DND-41 (cell line): Measurements from ENCODE around the gene EEFSEC.

Experiments used
- ATAC-seq: fragments of 200-7000 bp; cut with Tn5 transposase; 3 replicates; pipeline ENCODE4 v1.9.1; 2021; ENCODE audit warnings: low read depth; ENCODE audit not compliant: insufficient read depth
- DNase-seq: peaks from one replicate; pipeline ENCODE4 v3.0.0-alpha.2; 2020
- H2AFZ ChIP-seq: 2 replicates; pipeline ENCODE4 v1.6.0; 2012; ENCODE audit warnings: low read depth, low read length
- H3K27ac ChIP-seq: 2 replicates; pipeline ENCODE4 v1.5.1; 2012; ENCODE audit warnings: low read length, inconsistent platforms
- H3K27me3 ChIP-seq: fragments of 200-600 bp; sonication (generic); 2 replicates; pipeline ENCODE4 v1.6.0; 2012; ENCODE audit warnings: low read length, mild to moderate bottlenecking, inconsistent platforms; ENCODE audit not compliant: insufficient read depth, poor library complexity
- H3K36me3 ChIP-seq: 2 replicates; pipeline ENCODE4 v1.5.1; 2012; ENCODE audit warnings: low read length, inconsistent platforms; ENCODE audit not compliant: insufficient read depth
- H3K4me1 ChIP-seq: 2 replicates; pipeline ENCODE4 v1.5.1; 2012; ENCODE audit warnings: mild to moderate bottlenecking, low read length; ENCODE audit not compliant: insufficient read depth
- H3K4me2 ChIP-seq: 2 replicates; pipeline ENCODE4 v1.6.0; 2012; ENCODE audit warnings: mild to moderate bottlenecking, moderate library complexity, low read length, inconsistent platforms; ENCODE audit not compliant: insufficient read depth
- H3K4me3 ChIP-seq, 2 experiments: fragments of 200-600 bp in 1 of 2; shearing (Covaris generic) in 1 of 2; 2 replicates each; pipeline ENCODE4 v1.5.1; 2012 to 2016; ENCODE audit warnings: inconsistent platforms in 2 of 2, low read length in 2 of 2, mild to moderate bottlenecking in 2 of 2, low read depth in 1 of 2, moderate library complexity in 1 of 2
- H3K79me2 ChIP-seq: 2 replicates; pipeline ENCODE4 v1.6.0; 2012; ENCODE audit warnings: low read length, inconsistent platforms; ENCODE audit not compliant: insufficient read depth
- H3K9ac ChIP-seq: 2 replicates; pipeline ENCODE4 v1.6.0; 2012; ENCODE audit warnings: low read depth, mild to moderate bottlenecking, inconsistent platforms, low read length, moderate library complexity
- H3K9me3 ChIP-seq: 2 replicates; pipeline ENCODE4 v1.5.1; 2012; ENCODE audit warnings: low read length, moderate library complexity, mild to moderate bottlenecking, inconsistent platforms; ENCODE audit not compliant: insufficient read depth, severe bottlenecking
- H4K20me1 ChIP-seq: 2 replicates; pipeline ENCODE4 v1.6.0; 2012; ENCODE audit warnings: low read length; ENCODE audit not compliant: insufficient read depth
- CTCF ChIP-seq: IDR thresholded peaks from 2 replicates; pipeline ENCODE4 v1.5.1; 2012; ENCODE audit warnings: borderline replicate concordance, low read length, moderate library complexity, mild to moderate bottlenecking; ENCODE audit not compliant: poor library complexity, severe bottlenecking; ENCODE audit errors: extremely low read depth
- EZH2 ChIP-seq: IDR thresholded peaks from 3 replicates; pipeline ENCODE4 v1.6.1; 2012; ENCODE audit warnings: borderline replicate concordance, low read depth, mild to moderate bottlenecking, moderate library complexity, low read length, inconsistent platforms; ENCODE audit not compliant: severe bottlenecking

EEFSEC gene

DNA sequence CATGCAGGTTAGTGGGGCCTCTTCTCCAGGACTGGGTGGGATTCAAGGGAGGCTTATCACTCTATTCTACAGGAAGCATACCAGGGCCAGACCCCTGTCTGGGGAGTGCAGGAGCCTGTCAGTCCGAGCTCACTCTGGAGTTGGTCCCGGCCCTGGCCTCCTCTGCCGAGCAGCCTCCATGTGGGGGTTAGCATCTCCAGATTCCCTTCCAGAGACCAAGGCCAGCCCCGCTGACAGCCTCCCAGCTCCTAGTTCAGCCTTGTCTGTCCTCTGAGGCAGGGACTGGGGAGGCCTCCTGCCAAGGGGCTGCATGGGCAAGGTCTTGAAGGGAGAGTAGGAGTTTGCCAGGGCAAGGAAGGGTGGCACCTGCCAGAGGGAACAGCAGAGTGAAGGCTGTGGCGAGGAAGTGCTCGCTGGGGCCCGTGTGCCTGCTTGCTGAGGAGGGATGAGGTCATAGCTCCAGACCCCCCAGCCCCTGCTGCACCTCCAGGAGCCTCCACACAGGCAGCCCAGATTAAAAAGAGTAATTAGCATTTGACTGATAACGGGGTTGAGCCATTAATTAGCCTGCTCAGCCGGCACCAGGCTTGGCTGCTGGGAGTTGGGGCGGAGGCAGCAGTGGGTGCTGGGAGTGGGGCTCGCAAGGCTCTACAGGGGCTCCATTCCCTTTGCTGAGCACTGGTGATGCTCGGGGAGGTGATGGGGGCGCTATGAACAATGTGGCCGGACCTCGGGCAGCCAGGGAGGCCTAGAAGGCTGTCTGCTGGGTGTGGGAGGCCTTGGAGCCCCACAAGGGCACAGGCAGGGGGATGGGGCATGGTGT, 259.1 kb downstream of the EEFSEC start:
- Histone ChIP-seq H2AFZ (no peak overlapping the region), H3K79me2 (no peaks in the 10 kb centered on the region), H3K9ac (no peak overlapping the region), H3K9me3 (no peaks in the 10 kb centered on the region), H4K20me1 (peaks cover 15% of the 10 kb centered on the region), H3K4me2 (no peak overlapping the region), H3K27ac (no peak overlapping the region), H3K27me3 (no peaks in the 10 kb centered on the region), H3K36me3 (peaks cover 4% of the 10 kb centered on the region; the same call in 1 of the 2 replicates), H3K4me1 (no peaks in the 10 kb centered on the region), H3K4me3 (no peak overlapping the region)
- ATAC-seq, result no peak
- no peak for DNase-seq
- TF ChIP-seq CTCF (no peak), EZH2 (no peak)

DNA sequence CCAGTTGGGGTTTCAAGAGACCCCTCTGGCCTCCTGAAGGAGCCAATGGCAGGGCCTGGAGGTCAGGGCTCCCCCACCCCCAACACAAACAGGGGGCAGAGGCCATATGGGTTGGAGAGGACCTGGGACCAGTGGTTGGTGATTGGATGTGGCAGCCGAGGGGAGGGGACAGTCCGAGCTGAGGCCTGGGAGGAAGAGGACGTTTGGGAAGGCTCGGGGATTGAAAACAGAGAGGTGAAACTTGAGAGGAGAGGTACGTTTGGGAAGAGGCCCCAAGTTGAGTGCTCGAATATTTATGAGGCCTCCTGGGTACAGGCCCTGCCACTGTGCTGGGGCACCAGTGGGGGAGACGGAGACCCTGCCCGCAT, 259.7 kb downstream of the EEFSEC start:
- no peak overlapping the region for H3K4me3 ChIP-seq
- H3K4me2 ChIP-seq, result no peak overlapping the region
- peaks cover 2% of the 10 kb centered on the region; the same call in 1 of the 2 replicates for H3K36me3 ChIP-seq
- no peak overlapping the region for H3K27ac ChIP-seq
- H2AFZ ChIP-seq, result no peak overlapping the region
- TF ChIP-seq EZH2 (no peak), CTCF (no peak)
- H3K79me2 ChIP-seq, result no peaks in the 10 kb centered on the region
- no peaks in the 10 kb centered on the region for H3K27me3 ChIP-seq
- ATAC-seq, result no peak
- peaks cover 14% of the 10 kb centered on the region for H4K20me1 ChIP-seq
- DNase-seq, result no peak
- H3K4me1 ChIP-seq, result no peaks in the 10 kb centered on the region
- H3K9ac ChIP-seq, result no peak overlapping the region
- H3K9me3 ChIP-seq, result no peaks in the 10 kb centered on the region

- H3K27me3 ChIP-seq, result no peaks in the 10 kb centered on the region
- H2AFZ ChIP-seq, result no peak overlapping the region
- H3K4me2 ChIP-seq, result no peak overlapping the region
- H3K9me3 ChIP-seq, result no peaks in the 10 kb centered on the region
- H3K4me3 ChIP-seq, result no peak overlapping the region
- H3K79me2 ChIP-seq, result no peaks in the 10 kb centered on the region
- H3K36me3 ChIP-seq, result no peaks in the 10 kb centered on the region
- peaks cover 14% of the 10 kb centered on the region for H4K20me1 ChIP-seq
- no peak for DNase-seq
- H3K9ac ChIP-seq, result no peak overlapping the region
- H3K4me1 ChIP-seq, result no peaks in the 10 kb centered on the region
- ATAC-seq, result no peak
- no peak for TF ChIP-seq CTCF
- no peak for TF ChIP-seq EZH2
- H3K27ac ChIP-seq, result no peak overlapping the region
These were observed 260.3 kb downstream of the EEFSEC start for GRCh38 chr3:128413413-128414205.
